ENCODE results near the gene PAOX. TPM values are rescaled to one million over a fixed set of nuclear protein-coding genes. Genes with fewer than 3 reads are reported as not detected.

The PAOX gene
- total and polyA plus RNA-seq, 2 donors (not counting 1 experiment from before 2014, with no cell fraction given), result 2.4 to 9.2 TPM

DNA sequence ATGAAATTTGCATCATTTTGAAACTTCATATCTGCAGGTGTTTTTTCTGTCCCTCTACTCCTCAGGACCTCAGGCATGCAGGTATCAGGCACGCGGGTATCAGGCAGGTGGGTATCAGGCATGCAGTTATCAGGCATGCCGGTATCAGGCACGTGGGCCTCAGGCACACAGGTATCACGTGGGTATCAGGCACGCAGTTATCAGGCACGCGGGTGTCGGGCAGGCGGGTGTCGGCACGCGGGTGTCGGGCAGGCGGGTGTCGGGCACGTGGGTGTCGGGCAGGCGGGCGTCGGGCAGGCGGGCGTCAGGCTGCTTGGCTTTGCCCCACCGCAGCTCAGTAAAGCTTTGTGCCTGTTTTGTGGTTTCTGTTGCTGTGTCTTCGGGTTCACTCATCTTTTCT is 36.7 kb downstream of the PAOX start:
- no peak overlapping the region for H3K9ac ChIP-seq (ENCODE audit: insufficient read depth, low read length)
- no peak overlapping the region for H3K4me2 ChIP-seq (ENCODE audit: extremely low read depth, insufficient read depth, low read length)
- H3K9me3 ChIP-seq (ENCODE audit: control insufficient read depth, insufficient read depth, low read depth, low read length), result no peaks in the 10 kb centered on the region
- H4K20me1 ChIP-seq (ENCODE audit: control insufficient read depth, extremely low read depth, insufficient read depth, low read length), result no peaks in the 10 kb centered on the region
- H3K27me3 ChIP-seq (ENCODE audit: control insufficient read depth, insufficient read depth, low read length), result no peaks in the 10 kb centered on the region
- TF ChIP-seq, protein P1, sequence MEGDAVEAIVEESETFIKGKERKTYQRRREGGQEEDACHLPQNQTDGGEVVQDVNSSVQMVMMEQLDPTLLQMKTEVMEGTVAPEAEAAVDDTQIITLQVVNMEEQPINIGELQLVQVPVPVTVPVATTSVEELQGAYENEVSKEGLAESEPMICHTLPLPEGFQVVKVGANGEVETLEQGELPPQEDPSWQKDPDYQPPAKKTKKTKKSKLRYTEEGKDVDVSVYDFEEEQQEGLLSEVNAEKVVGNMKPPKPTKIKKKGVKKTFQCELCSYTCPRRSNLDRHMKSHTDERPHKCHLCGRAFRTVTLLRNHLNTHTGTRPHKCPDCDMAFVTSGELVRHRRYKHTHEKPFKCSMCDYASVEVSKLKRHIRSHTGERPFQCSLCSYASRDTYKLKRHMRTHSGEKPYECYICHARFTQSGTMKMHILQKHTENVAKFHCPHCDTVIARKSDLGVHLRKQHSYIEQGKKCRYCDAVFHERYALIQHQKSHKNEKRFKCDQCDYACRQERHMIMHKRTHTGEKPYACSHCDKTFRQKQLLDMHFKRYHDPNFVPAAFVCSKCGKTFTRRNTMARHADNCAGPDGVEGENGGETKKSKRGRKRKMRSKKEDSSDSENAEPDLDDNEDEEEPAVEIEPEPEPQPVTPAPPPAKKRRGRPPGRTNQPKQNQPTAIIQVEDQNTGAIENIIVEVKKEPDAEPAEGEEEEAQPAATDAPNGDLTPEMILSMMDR (conservative IDR thresholded peaks at IDR 0.05 in 1 of 2, IDR thresholded peaks at IDR 0.05 in 1 of 2; ENCODE audit: low read depth in 1 of 2, low read length in 2 of 2), result no peak
- TF ChIP-seq EZH2 (IDR thresholded peaks at IDR 0.05; ENCODE audit: low read length, missing control alignments), result no peak
- DNase-seq (ENCODE audit: low read depth in 2 of 2), result no peak
- no peak overlapping the region for H2AFZ ChIP-seq (ENCODE audit: low read length)
- H3K27ac ChIP-seq (ENCODE audit: insufficient read depth, low read length), result no peak overlapping the region
- no peaks in the 10 kb centered on the region for H3K79me2 ChIP-seq (ENCODE audit: control insufficient read depth, insufficient read depth, low read length)
- H3K36me3 ChIP-seq (ENCODE audit: control insufficient read depth, insufficient read depth, low read length), result peaks cover 7% of the 10 kb centered on the region
- no peak overlapping the region for H3K4me3 ChIP-seq (replicated peaks in 1 of 4; ENCODE audit: control extremely low read depth in 1 of 4, insufficient read depth in 1 of 4, low read depth in 3 of 4, low read length in 4 of 4)
- no peaks in the 10 kb centered on the region for H3K4me1 ChIP-seq (ENCODE audit: control insufficient read depth, extremely low read depth, insufficient read depth, low read length)

DNA sequence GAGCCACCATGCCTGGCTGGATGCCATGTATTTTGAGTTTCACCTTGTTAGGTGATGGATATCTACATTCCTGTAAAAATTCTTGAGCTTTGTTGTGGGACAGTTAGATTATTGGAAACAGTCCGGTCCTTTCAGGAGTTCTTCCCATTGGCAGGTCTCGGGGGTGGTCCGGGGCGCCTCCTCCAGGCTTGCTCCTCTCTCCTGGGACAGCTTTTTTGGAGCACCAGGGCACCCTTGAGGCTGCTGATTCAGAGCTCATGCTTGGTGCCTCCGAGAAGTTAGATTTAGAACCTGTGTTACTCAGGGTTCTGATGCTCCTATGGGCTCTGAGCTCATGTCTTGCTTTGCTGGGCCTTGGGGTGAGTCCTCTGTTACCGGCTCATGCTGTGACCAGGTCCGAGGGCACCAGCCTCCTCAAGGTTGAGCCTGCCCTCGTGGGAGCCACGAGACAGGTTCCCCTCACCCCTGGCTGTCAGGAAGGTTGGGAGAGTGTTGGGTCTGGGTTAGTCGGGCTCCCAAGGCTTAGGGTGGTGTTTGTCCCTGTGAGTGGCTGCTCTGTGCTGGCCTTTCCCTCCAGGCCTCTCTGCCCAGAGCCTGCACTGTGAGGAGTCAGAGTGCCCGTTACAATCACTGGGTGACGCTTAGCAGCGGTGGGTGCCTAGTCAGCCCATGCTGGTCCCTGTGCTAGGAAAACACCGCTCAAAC is 39.4 kb downstream of the PAOX start:
- H3K27ac ChIP-seq (ENCODE audit: insufficient read depth, low read length), result no peak overlapping the region
- H3K9ac ChIP-seq (ENCODE audit: insufficient read depth, low read length), result no peak overlapping the region
- no peaks in the 10 kb centered on the region for H3K4me1 ChIP-seq (ENCODE audit: control insufficient read depth, extremely low read depth, insufficient read depth, low read length)
- no peak overlapping the region for H3K4me2 ChIP-seq (ENCODE audit: extremely low read depth, insufficient read depth, low read length)
- H2AFZ ChIP-seq (ENCODE audit: low read length), result no peak overlapping the region
- no peaks in the 10 kb centered on the region for H3K9me3 ChIP-seq (ENCODE audit: control insufficient read depth, insufficient read depth, low read depth, low read length)
- no peaks in the 10 kb centered on the region for H4K20me1 ChIP-seq (ENCODE audit: control insufficient read depth, extremely low read depth, insufficient read depth, low read length)
- TF ChIP-seq, protein P1 (conservative IDR thresholded peaks at IDR 0.05 in 1 of 2, IDR thresholded peaks at IDR 0.05 in 1 of 2; ENCODE audit: low read depth in 1 of 2, low read length in 2 of 2), result no peak
- TF ChIP-seq EZH2 (IDR thresholded peaks at IDR 0.05; ENCODE audit: low read length, missing control alignments), result no peak
- H3K36me3 ChIP-seq (ENCODE audit: control insufficient read depth, insufficient read depth, low read length), result peaks cover 9% of the 10 kb centered on the region
- H3K4me3 ChIP-seq (replicated peaks in 1 of 4; ENCODE audit: control extremely low read depth in 1 of 4, insufficient read depth in 1 of 4, low read depth in 3 of 4, low read length in 4 of 4), result no peak overlapping the region
- H3K27me3 ChIP-seq (ENCODE audit: control insufficient read depth, insufficient read depth, low read length), result no peaks in the 10 kb centered on the region
- DNase-seq (ENCODE audit: low read depth in 2 of 2), result no peak
- H3K79me2 ChIP-seq (ENCODE audit: control insufficient read depth, insufficient read depth, low read length), result no peaks in the 10 kb centered on the region

DNA sequence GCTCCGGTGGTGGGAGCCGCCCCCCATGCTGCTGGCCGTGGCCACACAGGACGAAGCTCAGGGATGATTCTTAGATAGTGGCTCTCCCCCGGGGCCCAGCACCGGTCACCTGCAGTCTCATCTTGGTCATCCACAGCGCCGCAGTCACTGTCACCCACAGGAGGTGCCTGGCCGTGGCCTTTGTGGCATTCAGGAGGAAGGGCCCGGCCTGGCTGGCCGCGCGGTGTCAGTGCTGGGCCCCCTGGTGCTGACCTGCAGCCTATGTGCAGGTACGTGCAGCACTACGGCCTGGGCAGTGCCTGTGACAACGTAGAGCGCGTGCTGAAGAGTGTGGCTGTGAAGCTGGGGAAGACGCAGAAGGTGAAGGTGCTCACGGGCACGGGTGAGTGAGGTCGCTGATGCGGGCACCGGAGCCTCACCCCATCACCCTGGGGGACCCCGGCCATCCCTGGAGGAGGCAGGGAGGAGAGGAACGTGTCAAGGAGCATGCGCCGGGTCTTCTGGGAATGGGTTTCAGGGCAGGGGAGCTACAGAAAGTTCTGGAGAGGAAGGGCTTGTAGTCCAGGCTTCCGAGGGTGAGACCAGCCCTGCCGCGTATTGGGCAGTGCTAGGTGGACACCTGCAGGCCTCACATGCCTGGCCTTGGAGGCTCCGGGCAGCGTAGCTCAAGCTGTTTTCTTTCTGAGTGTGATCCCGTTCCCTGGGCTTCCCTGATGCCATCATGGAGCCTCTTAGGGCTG is 40.3 kb downstream of the PAOX start:
- Histone ChIP-seq H3K79me2 (ENCODE audit: control insufficient read depth, insufficient read depth, low read length) (no peaks in the 10 kb centered on the region), H3K9ac (ENCODE audit: insufficient read depth, low read length) (no peak overlapping the region), H3K9me3 (ENCODE audit: control insufficient read depth, insufficient read depth, low read depth, low read length) (no peaks in the 10 kb centered on the region), H3K4me2 (ENCODE audit: extremely low read depth, insufficient read depth, low read length) (no peak overlapping the region), H3K27ac (ENCODE audit: insufficient read depth, low read length) (no peak overlapping the region), H3K27me3 (ENCODE audit: control insufficient read depth, insufficient read depth, low read length) (no peaks in the 10 kb centered on the region), H3K4me1 (ENCODE audit: control insufficient read depth, extremely low read depth, insufficient read depth, low read length) (no peaks in the 10 kb centered on the region), H3K4me3 (replicated peaks in 1 of 4; ENCODE audit: control extremely low read depth in 1 of 4, insufficient read depth in 1 of 4, low read depth in 3 of 4, low read length in 4 of 4) (no peak overlapping the region), H4K20me1 (ENCODE audit: control insufficient read depth, extremely low read depth, insufficient read depth, low read length) (no peaks in the 10 kb centered on the region), H2AFZ (ENCODE audit: low read length) (no peak overlapping the region), H3K36me3 (ENCODE audit: control insufficient read depth, insufficient read depth, low read length) (peaks cover 9% of the 10 kb centered on the region)
- no peak for DNase-seq (ENCODE audit: low read depth in 2 of 2)
- TF ChIP-seq, protein P1 (conservative IDR thresholded peaks at IDR 0.05 in 1 of 2, IDR thresholded peaks at IDR 0.05 in 1 of 2; ENCODE audit: low read depth in 1 of 2, low read length in 2 of 2), result no peak
- no peak for TF ChIP-seq EZH2 (IDR thresholded peaks at IDR 0.05; ENCODE audit: low read length, missing control alignments)
